ENCODE data around the gene C21orf58. TPM values are rescaled to one million over a fixed set of nuclear protein-coding genes. Genes with fewer than 3 reads are reported as not detected.

C21orf58 gene
- total RNA-seq, 2 experiments from 2014 or later = 112 to 141 TPM

DNA sequence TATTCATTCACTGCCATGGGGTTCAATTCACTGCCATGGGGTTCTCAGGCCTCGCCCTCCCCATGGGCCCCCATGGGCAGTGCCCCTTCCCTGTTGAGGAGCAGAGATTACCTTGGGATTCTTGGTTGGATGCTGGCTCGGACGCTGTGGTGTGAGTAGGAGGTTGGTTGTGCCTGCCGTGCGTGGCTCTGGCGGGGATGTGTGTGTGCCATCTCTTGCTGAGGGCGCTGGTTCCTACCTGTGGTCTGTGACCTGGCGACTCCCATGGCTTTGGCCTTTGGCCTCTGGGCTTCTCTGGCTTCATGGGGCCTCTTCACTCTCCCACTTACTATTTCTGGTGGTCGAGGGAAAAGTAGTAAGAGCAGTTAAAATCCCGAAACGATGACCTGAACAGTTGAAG lies 42.4 kb upstream of the C21orf58 start:
- intact Hi-C loops (cut with micrococcal nuclease; ENCODE audit: unreplicated experiment) = no loop called here
- Histone ChIP-seq H3K4me3 (ENCODE audit: low read depth, low read length, poor library complexity, severe bottlenecking) (no peak overlapping the region), H3K4me1 (ENCODE audit: insufficient read depth, low read length, poor library complexity, severe bottlenecking) (no peaks in the 10 kb centered on the region), H3K27ac (ENCODE audit: low read depth, low read length, poor library complexity, severe bottlenecking) (no peak overlapping the region), H2AFZ (ENCODE audit: low read length) (no peak overlapping the region), H3K36me3 (ENCODE audit: insufficient read depth, low read length) (peaks cover 93% of the 10 kb centered on the region), H3K9me2 (ENCODE audit: insufficient read depth, low read length) (no peaks in the 10 kb centered on the region), H3K4me2 (ENCODE audit: low read length) (no peak overlapping the region), H3K9me3 (ENCODE audit: low read length) (no peaks in the 10 kb centered on the region), H4K20me1 (ENCODE audit: insufficient read depth, low read length) (no peaks in the 10 kb centered on the region), H3K79me2 (ENCODE audit: insufficient read depth, low read depth, low read length) (peaks cover 10% of the 10 kb centered on the region; the same call in 1 of the 2 replicates)
- no peak for DNase-seq (ENCODE audit: low spot score)
- no TSS peak for BruUV-seq (replicated peaks)
- ChIA-PET CTCF (ENCODE audit: unreplicated experiment) (no interaction called here), POLR2A (no interaction called here)
- TF ChIP-seq, protein P1, sequence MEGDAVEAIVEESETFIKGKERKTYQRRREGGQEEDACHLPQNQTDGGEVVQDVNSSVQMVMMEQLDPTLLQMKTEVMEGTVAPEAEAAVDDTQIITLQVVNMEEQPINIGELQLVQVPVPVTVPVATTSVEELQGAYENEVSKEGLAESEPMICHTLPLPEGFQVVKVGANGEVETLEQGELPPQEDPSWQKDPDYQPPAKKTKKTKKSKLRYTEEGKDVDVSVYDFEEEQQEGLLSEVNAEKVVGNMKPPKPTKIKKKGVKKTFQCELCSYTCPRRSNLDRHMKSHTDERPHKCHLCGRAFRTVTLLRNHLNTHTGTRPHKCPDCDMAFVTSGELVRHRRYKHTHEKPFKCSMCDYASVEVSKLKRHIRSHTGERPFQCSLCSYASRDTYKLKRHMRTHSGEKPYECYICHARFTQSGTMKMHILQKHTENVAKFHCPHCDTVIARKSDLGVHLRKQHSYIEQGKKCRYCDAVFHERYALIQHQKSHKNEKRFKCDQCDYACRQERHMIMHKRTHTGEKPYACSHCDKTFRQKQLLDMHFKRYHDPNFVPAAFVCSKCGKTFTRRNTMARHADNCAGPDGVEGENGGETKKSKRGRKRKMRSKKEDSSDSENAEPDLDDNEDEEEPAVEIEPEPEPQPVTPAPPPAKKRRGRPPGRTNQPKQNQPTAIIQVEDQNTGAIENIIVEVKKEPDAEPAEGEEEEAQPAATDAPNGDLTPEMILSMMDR (conservative IDR thresholded peaks at IDR 0.05; ENCODE audit: low read length) = no peak

DNA sequence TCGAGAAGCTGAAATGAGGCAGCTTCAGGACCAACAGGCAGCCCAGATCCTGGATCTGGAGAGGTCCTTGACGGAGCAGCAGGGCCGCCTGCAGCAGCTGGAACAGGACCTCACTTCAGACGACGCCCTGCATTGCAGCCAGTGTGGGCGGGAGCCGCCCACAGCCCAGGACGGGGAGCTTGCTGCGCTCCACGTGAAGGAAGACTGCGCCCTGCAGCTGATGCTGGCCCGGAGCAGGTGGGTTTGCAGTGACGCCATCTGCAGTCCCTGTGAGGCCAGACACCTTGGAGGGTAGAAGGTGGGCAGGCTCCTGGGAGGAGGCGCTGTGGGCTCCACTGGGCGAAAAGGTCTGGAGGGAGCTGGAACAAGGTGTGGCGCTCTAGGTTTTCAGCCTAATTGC lies 40.0 kb upstream of the C21orf58 start:
- H3K27ac ChIP-seq (ENCODE audit: low read depth, low read length, poor library complexity, severe bottlenecking) = no peak overlapping the region
- H3K36me3 ChIP-seq (ENCODE audit: insufficient read depth, low read length) = peaks cover 95% of the 10 kb centered on the region
- H4K20me1 ChIP-seq (ENCODE audit: insufficient read depth, low read length) = no peaks in the 10 kb centered on the region
- peaks cover 4% of the 10 kb centered on the region; the same call in 1 of the 2 replicates for H3K79me2 ChIP-seq (ENCODE audit: insufficient read depth, low read depth, low read length)
- H3K9me2 ChIP-seq (ENCODE audit: insufficient read depth, low read length) = no peaks in the 10 kb centered on the region
- H3K4me1 ChIP-seq (ENCODE audit: insufficient read depth, low read length, poor library complexity, severe bottlenecking) = no peaks in the 10 kb centered on the region
- intact Hi-C loops (cut with micrococcal nuclease; ENCODE audit: unreplicated experiment) = no loop called here
- no TSS peak for BruUV-seq (replicated peaks)
- TF ChIP-seq EZH2phosphoT487 (IDR thresholded peaks at IDR 0.05; ENCODE audit: borderline replicate concordance, low read depth, low read length) = no peak
- TF ChIP-seq, protein P1 (conservative IDR thresholded peaks at IDR 0.05; ENCODE audit: low read length) = no peak
- H3K4me3 ChIP-seq (ENCODE audit: low read depth, low read length, poor library complexity, severe bottlenecking) = no peak overlapping the region
- no peak overlapping the region for H2AFZ ChIP-seq (ENCODE audit: low read length)
- ChIA-PET POLR2A (interaction anchor here (0.6 to 0.8 kb wide), 2 partner anchors 165 to 1394 kb away, joined by 4 to 5 read pairs; no protein-coding TSS in a partner anchor), CTCF (ENCODE audit: unreplicated experiment) (no interaction called here)
- no peak for DNase-seq (ENCODE audit: low spot score)
- no peak overlapping the region for H3K4me2 ChIP-seq (ENCODE audit: low read length)
- no peaks in the 10 kb centered on the region for H3K9me3 ChIP-seq (ENCODE audit: low read length)

DNA sequence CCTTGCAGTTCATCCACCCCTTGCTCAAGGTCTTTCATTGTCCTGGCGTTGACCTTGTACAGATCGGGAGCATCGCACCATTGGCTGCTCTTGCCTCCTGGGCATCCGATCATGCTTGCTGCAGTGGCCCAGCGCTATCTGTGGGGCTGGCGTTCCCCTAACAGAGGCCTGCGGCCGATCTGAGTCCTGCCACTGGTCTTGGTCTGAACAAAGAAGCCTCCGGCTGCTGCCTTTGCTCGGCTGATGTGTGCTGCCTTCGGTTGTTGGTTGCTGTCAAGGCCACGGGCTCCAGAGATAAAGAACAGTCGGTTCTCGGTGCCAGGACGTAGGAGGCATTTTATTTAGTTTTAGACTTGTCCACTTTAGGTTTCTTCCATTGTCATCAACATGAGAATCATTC lies 39.3 kb upstream of the C21orf58 start:
- ChIA-PET POLR2A (no interaction called here), CTCF (ENCODE audit: unreplicated experiment) (no interaction called here)
- H2AFZ ChIP-seq (ENCODE audit: low read length) = no peak overlapping the region
- peaks cover 6% of the 10 kb centered on the region for H3K4me1 ChIP-seq (ENCODE audit: insufficient read depth, low read length, poor library complexity, severe bottlenecking)
- H3K9me3 ChIP-seq (ENCODE audit: low read length) = no peaks in the 10 kb centered on the region
- no peaks in the 10 kb centered on the region for H3K79me2 ChIP-seq (ENCODE audit: insufficient read depth, low read depth, low read length)
- TF ChIP-seq, protein P1 (conservative IDR thresholded peaks at IDR 0.05; ENCODE audit: low read length) = no peak
- no peak for TF ChIP-seq EZH2phosphoT487 (IDR thresholded peaks at IDR 0.05; ENCODE audit: borderline replicate concordance, low read depth, low read length)
- no peak overlapping the region for H3K4me2 ChIP-seq (ENCODE audit: low read length)
- BruUV-seq (replicated peaks) = no TSS peak
- no peaks in the 10 kb centered on the region for H4K20me1 ChIP-seq (ENCODE audit: insufficient read depth, low read length)
- no peaks in the 10 kb centered on the region for H3K9me2 ChIP-seq (ENCODE audit: insufficient read depth, low read length)
- H3K36me3 ChIP-seq (ENCODE audit: insufficient read depth, low read length) = peaks cover 96% of the 10 kb centered on the region
- H3K27ac ChIP-seq (ENCODE audit: low read depth, low read length, poor library complexity, severe bottlenecking) = no peak overlapping the region
- intact Hi-C loops (cut with micrococcal nuclease; ENCODE audit: unreplicated experiment) = no loop called here
- DNase-seq (ENCODE audit: low spot score) = no peak
- H3K4me3 ChIP-seq (ENCODE audit: low read depth, low read length, poor library complexity, severe bottlenecking) = no peak overlapping the region

All from OCI-LY7 (cell line).